ENCODE results near the gene RIPK1. TPM values are rescaled to one million over a fixed set of nuclear protein-coding genes. Genes with fewer than 3 reads are reported as not detected.

RIPK1 gene
- total and polyA plus RNA-seq, 10 of the 15 experiments (the other 5 are each of a cell fraction or from before 2014, with no cell fraction given) = 1.6 to 11.2 (median 6.3) TPM

GRCh38 chr6:3118353-3119039 is 50.2 kb downstream of the RIPK1 start, which contains the start of gene BPHL (continued):
- no peak for TF ChIP-seq ZBTB11 (CRISPR knock-in tag; IDR thresholded peaks at IDR 0.05)
- TF ChIP-seq IRF3 (IDR thresholded peaks at IDR 0.05) = no peak

- intact Hi-C loops (cut with micrococcal nuclease; ENCODE audit: unreplicated experiment) (loop anchor here (2.0 kb wide), 1 partner anchor 50 kb away; the partner anchor contains the start of gene RIPK1), in situ Hi-C loops (cut with MboI) (no loop called here)
- H4K20me1 ChIP-seq (ENCODE audit: control insufficient read depth, insufficient read depth) = no peaks in the 10 kb centered on the region
- H3K27me3 ChIP-seq (replicated peaks in 1 of 2; ENCODE audit: control insufficient read depth in 2 of 2, insufficient read depth in 2 of 2, low read length in 1 of 2) = no peaks in the 10 kb centered on the region
- H3K4me1 ChIP-seq (ENCODE audit: control insufficient read depth, insufficient read depth, low read length) = peaks cover 6% of the 10 kb centered on the region; the same call in 1 of the 2 replicates
- no peaks in the 10 kb centered on the region for H3K9me3 ChIP-seq (replicated peaks; ENCODE audit: control insufficient read depth, insufficient read depth, low read length)
- no peak for DNase-seq (ENCODE audit: low read depth, low spot score)
- peaks cover 0 to 3% of the 10 kb centered on the region in 2 experiments; a peak in 2 of 4 replicates for H3K36me3 ChIP-seq (ENCODE audit: control insufficient read depth in 2 of 2, insufficient read depth in 2 of 2, low read length in 1 of 2)
- FAIRE-seq = no peak
- H3K79me2 ChIP-seq (ENCODE audit: control insufficient read depth, insufficient read depth, low read length) = no peaks in the 10 kb centered on the region
- BruUV-seq (replicated peaks) = TSS peak; percentile 72
- ChIA-PET CTCF (interaction anchor here (0.6 to 3.2 kb wide), 8 partner anchors 43 to 851 kb away, joined by 3 to 16 read pairs (median 4); no protein-coding TSS in a partner anchor), RAD21 (ENCODE audit: unreplicated experiment) (interaction anchor here (1.4 kb wide), 1 partner anchor 55 kb away, joined by 3 read pairs; no protein-coding TSS in a partner anchor), POLR2A (interaction anchor here (0.6 kb wide), 3 partner anchors 9 to 74 kb away, joined by 3 to 8 read pairs (median 3); no protein-coding TSS in a partner anchor), SMC1A (ENCODE audit: uncharacterized antibody, unreplicated experiment) (interaction anchor here (0.6 to 1.3 kb wide), 7 partner anchors 24 to 334 kb away, joined by 3 to 7 read pairs (median 3); partner anchors contain the start of gene NQO2)
- H3K27ac ChIP-seq (ENCODE audit: control insufficient read depth, insufficient read depth) = peak overlapping the region; percentile 86; the same call in 1 of the 2 replicates
- WGBS (ENCODE audit: insufficient coverage, insufficient replicate concordance, low lambda C conversion rate, missing lambda C conversion rate) = 31% methylated on average over 15 of the region's 19 CpGs
- ATAC-seq = peak; percentile 56
- H3K4me2 ChIP-seq (ENCODE audit: control insufficient read depth, insufficient read depth) = peak overlapping the region; percentile 12
- H3K9ac ChIP-seq (ENCODE audit: control insufficient read depth, insufficient read depth, low read length) = peak overlapping the region; percentile 42
- peak overlapping the region; percentile 87 for H3K4me3 ChIP-seq
- peak overlapping the region; percentile 98 for H2AFZ ChIP-seq (ENCODE audit: control insufficient read depth, low read depth, low read length)
- no peak for TF ChIP-seq BCL3 (IDR thresholded peaks at IDR 0.05; ENCODE audit: borderline replicate concordance, insufficient read depth, low read depth, low read length, poor library complexity, severe bottlenecking)
- peak; percentile 15; the same call in 1 of the 2 replicates for TF ChIP-seq DPF2 (IDR thresholded peaks at IDR 0.05)
- TF ChIP-seq NR2F1 (conservative IDR thresholded peaks at IDR 0.05) = 0 out of 2 replicates have a peak, but pooled peaks have one; percentile 48
- 0 out of 2 replicates have a peak, but pooled peaks have one; percentile 3 for TF ChIP-seq LARP7 (IDR thresholded peaks at IDR 0.05)
- TF ChIP-seq ZBTB33 (IDR thresholded peaks at IDR 0.05) = no peak
- no peak for TF ChIP-seq KDM1A (IDR thresholded peaks at IDR 0.05; ENCODE audit: borderline replicate concordance)
These were observed 50.9 kb downstream of the RIPK1 start for GRCh38 chr6:3119040-3119723.

Measured in GM12878 (cell line).